Pancreas (tissue), 10 donors: ENCODE data around the gene IL6R. TPM values are rescaled to one million over a fixed set of nuclear protein-coding genes. Genes with fewer than 3 reads are reported as not detected.
A peak's percentile ranks its signal among the peaks of the same experiment; 100 is the strongest.
"Not testable (repeated sequence)": the region's sequence is repeated elsewhere in the genome, so short reads cannot be mapped to it uniquely, and the experiment has no call there.

ENCODE experiments used
- ATAC-seq, 4 donors: fragments of 200-7000 bp; cut with Tn5 transposase; one replicate each; pipeline versions ENCODE4 v1.8.0 to v1.9.1; 2020; ENCODE audit warnings: mild to moderate bottlenecking in 4 of 4, moderate library complexity in 4 of 4
- DNase-seq, 6 donors: peaks; one replicate each; pipeline ENCODE4 v3.0.0-alpha.2; 2020
- FAIRE-seq: peaks from 2 replicates; lab custom pipeline; 2012; peaks lifted over from hg19 to GRCh38; lab: Jason Lieb, UNC
- H3K27ac ChIP-seq, 4 donors: fragments of 200-600 bp; sonication (generic); 1 replicate in 3 of 4; 2 replicates in 1 of 4; pipeline versions ENCODE4 v1.5.0 to v1.8.0; 2020
- H3K27me3 ChIP-seq, 4 donors: fragments of 200-600 bp; one replicate each; pipeline ENCODE4 v1.8.0; 2021
- H3K36me3 ChIP-seq, 3 donors: fragments of 200-600 bp; sonication (generic) in 1 of 3; one replicate each; pipeline versions ENCODE4 v1.5.0 to v1.8.0; 2020 to 2021
- H3K4me1 ChIP-seq, 3 donors: fragments of 200-600 bp; one replicate each; pipeline ENCODE4 v1.8.0; 2021
- H3K4me3 ChIP-seq, 4 donors: fragments of 200-600 bp; sonication (generic) in 2 of 4; one replicate each; pipeline versions ENCODE4 v1.5.0 to v1.8.0; 2020 to 2021
- H3K9me3 ChIP-seq, 4 donors: fragments of 200-600 bp; one replicate each; pipeline ENCODE4 v1.8.0; 2021
- CTCF ChIP-seq, 4 donors: fragments of 200-600 bp; sonication (generic) in 3 of 4; IDR thresholded peaks; one replicate each; pipeline versions ENCODE4 v1.5.0 to v1.8.0; 2021; ENCODE audit warnings: antibody characterized with exemption in 4 of 4
- WGBS, 2 donors: extraction: QIAGEN DNeasy Blood & Tissue Kit; methylation state at CpG; one replicate each; pipeline ENCODE4 v1.1.7; 2013; 5-methylcytosine and 5-hydroxymethylcytosine counted together
- intact Hi-C, 3 donors: fragments of 100-400 bp; cut with DNase I; formaldehyde crosslinking; loops; one replicate each; pipeline versions ENCODE4 v1.11.1 to v1.14.2; 2022
- polyA plus RNA-seq, 2 donors: library from polyadenylated mRNA; stranded (reverse); fragments of 200-250 nt; gene quantifications; one replicate each; pipeline ENCODE4 v1.2.3, GENCODE V29; 2013
- total RNA-seq, 6 donors: library from RNA; stranded (reverse); fragmentation: NEBNext Ultra II Directional in 4 of 6; extraction: Animal tissue kit (Norgen Biotek cat#: 25700) in 4 of 6; gene quantifications; one replicate each; pipeline versions ENCODE4 v1.2.1 to v1.2.4, GENCODE V29; 2021 to 2023
- donor health status: healthy with polysubstance abuse.
- donor health status: DM: no; HTN: no; CAD: no; lungs with moderate emphysema.
- donor health status: DM: no; HTN: no; CAD: no.
- donor health status: control.
- donor health status: control.
- donor health status: Bipolar disorder and iron deficiency.
- donor health status: DM: yes; HTN: yes; CAD: no.
- donor health status: DM: no; HTN: no; CAD: no.
- donor health status: DM: no; HTN: no; CAD: no.
- donor health status: DM: yes; HTN: yes; CAD: no.

Gene IL6R
- total and polyA plus RNA-seq, 8 donors, result 2.2 to 12.9 (median 7.1) TPM

GRCh38 chr1:154371436-154371835, 33.7 kb upstream of the IL6R start:
- no peak for DNase-seq
- ATAC-seq, result no peak
- FAIRE-seq, result no peak
- Histone ChIP-seq H3K36me3 (no peaks in the 10 kb centered on the region), H3K4me1 (no peaks in the 10 kb centered on the region), H3K27me3 (no peaks in the 10 kb centered on the region), H3K9me3 (no peaks in the 10 kb centered on the region), H3K4me3 (no peak overlapping the region), H3K27ac (no peak overlapping the region)
- intact Hi-C loops, result no loop called here
- TF ChIP-seq CTCF (IDR thresholded peaks at IDR 0.05), result no peak
- WGBS, 2 donors, result 55 to 68% methylated on average over 6 of the region's 6 CpGs

GRCh38 chr1:154373777-154374357, 31.3 kb upstream of the IL6R start:
- 78 to 80% methylated on average over 7 of the region's 7 CpGs for WGBS, 2 donors

DNA sequence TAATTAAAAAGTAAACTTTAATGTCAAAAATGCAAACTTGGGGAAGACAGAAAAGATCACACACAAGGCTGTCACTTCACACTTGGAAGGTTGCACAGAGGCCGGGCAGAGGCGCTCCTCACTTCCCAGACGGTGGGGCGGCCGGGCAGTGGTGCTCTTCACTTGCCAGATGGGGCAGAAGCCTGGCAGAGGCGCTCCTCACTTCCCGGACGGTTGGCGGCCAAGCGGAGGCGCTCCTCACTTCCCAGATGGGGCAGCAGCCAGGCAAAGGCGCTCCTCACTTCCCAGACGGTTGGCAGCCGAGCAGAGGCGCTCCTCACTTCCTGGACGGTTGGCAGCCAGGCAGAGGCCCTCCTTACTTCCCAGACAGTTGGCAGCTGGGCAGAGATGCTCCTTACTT, 25.8 kb upstream of the IL6R start:
- Histone ChIP-seq H3K36me3 (no peaks in the 10 kb centered on the region), H3K4me3 (no peak overlapping the region), H3K4me1 (no peaks in the 10 kb centered on the region), H3K9me3 (no peaks in the 10 kb centered on the region), H3K27me3 (no peaks in the 10 kb centered on the region), H3K27ac (no peak overlapping the region)
- ATAC-seq (no peak), FAIRE-seq (no peak), DNase-seq (no peak)
- TF ChIP-seq CTCF (IDR thresholded peaks at IDR 0.05), result no peak
- intact Hi-C loops, result no loop called here
- WGBS, 2 donors, result 77 to 90% methylated on average over 16 of the region's 16 CpGs

More at GRCh38 chr1:154373777-154374357, 31.3 kb upstream of the IL6R start:
- H3K27me3 ChIP-seq, intact Hi-C loops, H3K4me3 ChIP-seq, FAIRE-seq, DNase-seq, H3K9me3 ChIP-seq, H3K4me1 ChIP-seq, H3K36me3 ChIP-seq, H3K27ac ChIP-seq, ATAC-seq: not testable (repeated sequence)

DNA sequence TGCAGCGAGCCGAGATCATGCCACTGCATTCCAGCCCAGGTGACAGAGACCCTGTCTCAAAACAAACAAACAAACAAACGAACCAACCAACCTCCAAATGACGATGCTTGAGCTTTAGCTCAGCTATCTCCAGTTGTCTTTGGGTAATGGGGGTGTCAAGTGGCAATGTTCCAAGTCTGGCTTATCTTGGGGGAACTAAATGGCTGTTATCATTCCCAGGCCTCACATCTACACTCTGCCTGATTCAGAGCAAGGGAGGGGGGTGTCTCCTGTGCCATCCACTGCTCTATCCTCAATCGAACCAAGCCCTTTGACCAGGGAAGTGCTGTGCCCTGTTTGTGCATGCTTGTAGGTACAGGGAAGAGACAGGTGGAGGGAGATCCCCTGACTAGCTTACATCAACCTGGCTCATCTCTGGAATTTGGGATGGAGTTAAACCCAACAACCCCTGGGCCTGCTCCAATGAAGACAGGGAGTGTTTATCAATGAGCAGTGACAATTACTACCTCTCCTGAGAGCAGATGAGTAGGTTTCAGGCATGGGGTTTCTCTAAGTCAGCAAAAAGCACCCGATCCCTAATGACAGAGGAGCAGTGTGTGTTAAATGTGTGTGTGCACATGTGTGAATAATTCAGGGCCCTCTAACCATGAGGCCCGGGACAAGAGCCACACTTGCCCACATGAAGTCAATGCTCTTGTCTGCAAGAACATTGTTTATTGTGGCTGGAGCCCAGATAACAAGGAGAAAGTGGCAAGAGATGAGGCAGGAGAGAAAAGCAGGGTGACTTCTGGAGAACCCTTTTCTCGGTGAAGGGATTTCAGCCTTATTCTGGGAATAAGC, 20.3 kb upstream of the IL6R start:
- Histone ChIP-seq H3K4me3 (no peak overlapping the region), H3K36me3 (no peaks in the 10 kb centered on the region), H3K27me3 (no peaks in the 10 kb centered on the region), H3K27ac (no peak overlapping the region), H3K9me3 (no peaks in the 10 kb centered on the region), H3K4me1 (no peaks in the 10 kb centered on the region)
- intact Hi-C loops, result no loop called here
- 73 to 77% methylated on average over 8 of the region's 8 CpGs for WGBS, 2 donors
- no peak for ATAC-seq
- no peak for TF ChIP-seq CTCF (IDR thresholded peaks at IDR 0.05)
- no peak for DNase-seq
- no peak for FAIRE-seq

DNA sequence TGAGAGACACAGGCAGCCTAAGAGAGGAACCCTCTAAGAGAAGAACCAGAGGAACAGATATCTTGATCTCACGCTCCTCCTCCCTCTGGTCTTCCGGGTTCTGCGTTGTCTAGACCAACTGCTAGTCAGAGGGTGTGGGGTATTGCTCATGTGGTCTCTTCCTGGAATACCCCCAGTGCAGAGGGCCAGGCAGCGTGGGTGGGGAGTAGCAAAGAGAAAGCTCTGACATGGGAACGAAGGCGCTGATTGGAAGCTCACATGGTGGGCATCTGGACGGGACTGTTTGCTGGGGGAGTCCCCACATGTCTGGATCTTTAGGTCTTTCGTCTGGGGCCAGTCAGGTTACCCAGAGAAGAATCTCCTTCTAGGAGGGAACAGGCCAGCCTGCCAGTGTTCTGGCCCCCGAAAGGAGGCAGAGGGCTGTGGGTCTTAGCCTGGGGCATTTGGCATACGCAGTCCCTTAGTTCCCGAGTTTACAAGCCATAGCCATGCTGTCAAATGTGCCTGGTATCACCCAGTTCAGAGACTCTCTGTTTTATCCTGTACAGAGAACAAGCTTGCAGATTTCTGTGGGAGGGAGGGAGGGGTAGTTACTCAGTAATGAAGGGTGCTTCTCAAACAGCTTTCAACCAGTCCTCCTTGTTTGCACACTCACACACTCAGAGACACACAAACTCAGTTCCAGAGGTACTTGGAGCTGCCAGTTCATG, 18.3 kb upstream of the IL6R start:
- WGBS, 2 donors, result 69 to 75% methylated on average over 11 of the region's 11 CpGs
- DNase-seq (peak in 1 of 6 donors; percentile 47), FAIRE-seq (no peak), ATAC-seq (peak in 3 of 4 donors; percentile 47 to 74 (median 53))
- Histone ChIP-seq H3K4me1 (no peaks in the 10 kb centered on the region), H3K27me3 (no peaks in the 10 kb centered on the region), H3K4me3 (no peak overlapping the region), H3K9me3 (no peaks in the 10 kb centered on the region), H3K27ac (no peak overlapping the region), H3K36me3 (no peaks in the 10 kb centered on the region)
- no peak for TF ChIP-seq CTCF (IDR thresholded peaks at IDR 0.05)
- intact Hi-C loops, result no loop called here
